HG03108 (cell line): ENCODE measurements around the gene LTB4R2.
"Not testable (repeated sequence)": the region's sequence is repeated elsewhere in the genome, so short reads cannot be mapped to it uniquely, and the experiment has no call there.

Experiments used
- ATAC-seq: cut with Tn5 transposase; IDR thresholded peaks from one replicate; pipeline ENCODE4 v1.9.1; 2021; ENCODE audit warnings: moderate library complexity; ENCODE audit not compliant: unreplicated experiment

The LTB4R2 gene

GRCh38 chr14:24317141-24317928 is 7.4 kb downstream of the LTB4R2 start:
- ATAC-seq = no peak

GRCh38 chr14:24321212-24321975 is 11.5 kb downstream of the LTB4R2 start:
- ATAC-seq = no peak

GRCh38 chr14:24322672-24323071 is 12.7 kb downstream of the LTB4R2 start:
- no peak for ATAC-seq

- no peak for ATAC-seq
These were observed 13.4 kb downstream of the LTB4R2 start for GRCh38 chr14:24323341-24323740.

GRCh38 chr14:24324024-24324423 is 14.1 kb downstream of the LTB4R2 start:
- no peak for ATAC-seq

- ATAC-seq = no peak
These were observed 15.1 kb downstream of the LTB4R2 start for GRCh38 chr14:24325041-24325530.

- no peak for ATAC-seq
These were observed 16.0 kb downstream of the LTB4R2 start for GRCh38 chr14:24325963-24326362.

- no peak for ATAC-seq
These were observed 17.4 kb downstream of the LTB4R2 start for GRCh38 chr14:24327303-24327702.

- ATAC-seq = not testable (repeated sequence)
These were observed 18.0 kb downstream of the LTB4R2 start for GRCh38 chr14:24327914-24328313.

GRCh38 chr14:24329073-24329663 is 19.2 kb downstream of the LTB4R2 start:
- no peak for ATAC-seq

GRCh38 chr14:24329736-24330135 is 19.8 kb downstream of the LTB4R2 start:
- no peak for ATAC-seq

- ATAC-seq = no peak
These were observed 21.2 kb downstream of the LTB4R2 start for GRCh38 chr14:24330973-24331674.

GRCh38 chr14:24331731-24332267 is 21.9 kb downstream of the LTB4R2 start:
- no peak for ATAC-seq

GRCh38 chr14:24332268-24332993 is 22.5 kb downstream of the LTB4R2 start:
- peak; percentile 64 for ATAC-seq

- ATAC-seq = no peak
These were observed 24.7 kb downstream of the LTB4R2 start, which contains the start of gene ADCY4 for GRCh38 chr14:24334431-24335291. TSS of gene ADCY4 (minus strand) at chr14:24335071. CDS start at chr14:24334652, 419 bp downstream.

GRCh38 chr14:24335461-24336171 is 25.7 kb downstream of the LTB4R2 start:
- no peak for ATAC-seq

GRCh38 chr14:24337144-24337823 is 27.3 kb downstream of the LTB4R2 start:
- ATAC-seq = no peak

GRCh38 chr14:24337824-24338175 is 27.9 kb downstream of the LTB4R2 start:
- no peak for ATAC-seq
